GM12873 (cell line): ENCODE results near the gene AP4M1.

Experiments
- CTCF ChIP-seq: IDR thresholded peaks from 2 replicates; pipeline ENCODE4 v1.5.1; 2012; ENCODE audit warnings: low read depth, mild to moderate bottlenecking, moderate library complexity, low read length, control low read depth; ENCODE audit not compliant: insufficient read depth; ENCODE audit errors: missing control alignments

Gene AP4M1

GRCh38 chr7:100148225-100148558 lies 46.7 kb downstream of the AP4M1 start:
- TF ChIP-seq CTCF, result no peak

- TF ChIP-seq CTCF, result peak; percentile 17
Measured at GRCh38 chr7:100148559-100149328, 47.3 kb downstream of the AP4M1 start, which contains the start of gene LAMTOR4. Gene LAMTOR4, plus strand, starts transcription at chr7:100148918. Its CDS starts 55 bp downstream, at chr7:100148973.

DNA sequence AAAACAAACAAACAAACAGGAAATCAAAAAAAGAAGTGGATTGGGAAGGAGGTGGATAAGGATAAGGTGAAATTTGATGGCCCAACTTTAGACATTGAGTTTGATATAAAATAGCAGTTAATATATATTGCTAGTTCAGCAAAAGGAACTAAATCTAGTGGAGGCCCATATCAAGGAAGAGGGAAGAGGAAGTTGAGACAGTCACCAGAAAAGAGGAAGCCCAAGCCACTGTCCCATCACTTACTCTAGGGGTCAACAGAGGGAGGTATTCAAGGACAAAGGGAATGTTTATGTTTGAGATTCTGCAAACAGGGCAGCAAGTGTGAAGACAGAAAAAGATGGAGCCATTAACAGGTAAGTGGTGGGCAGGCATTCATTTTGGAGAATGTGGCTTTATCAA lies 51.0 kb downstream of the AP4M1 start:
- TF ChIP-seq CTCF, result no peak

DNA sequence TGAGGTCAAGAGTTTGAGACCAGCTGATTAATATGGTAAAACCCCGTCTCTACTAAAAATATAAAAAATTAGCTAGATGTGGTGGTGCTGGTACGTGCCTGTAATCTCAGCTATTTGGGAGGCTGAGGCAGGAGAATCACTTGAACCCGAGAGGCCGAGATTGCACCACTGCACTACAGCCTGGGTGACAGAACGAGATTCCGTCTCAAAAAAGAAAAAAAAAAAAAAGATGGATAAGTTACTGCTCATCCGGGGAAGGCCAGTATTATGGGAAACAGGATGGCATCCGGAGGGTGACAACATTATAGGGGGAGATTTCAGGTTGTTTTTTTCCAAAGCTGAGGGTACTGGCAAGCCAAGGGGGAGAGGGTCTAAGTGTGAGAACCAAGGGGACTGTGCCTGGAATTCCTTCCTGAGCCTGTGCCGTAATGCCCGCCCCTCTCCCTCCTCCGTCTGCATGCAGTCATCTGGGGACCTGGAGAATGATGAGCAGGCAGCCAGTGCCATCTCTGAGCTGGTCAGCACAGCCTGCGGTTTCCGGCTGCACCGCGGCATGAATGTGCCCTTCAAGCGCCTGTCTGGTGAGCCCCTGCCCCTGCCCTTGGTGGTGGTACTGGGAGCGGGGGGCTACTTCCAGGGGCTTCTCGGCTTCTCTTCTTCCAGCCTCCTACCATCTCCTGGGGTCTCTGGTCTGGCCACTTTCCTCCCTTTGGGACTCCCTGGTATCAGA lies 51.7 kb downstream of the AP4M1 start:
- no peak for TF ChIP-seq CTCF

GRCh38 chr7:100153708-100154535 lies 52.5 kb downstream of the AP4M1 start:
- TF ChIP-seq CTCF, result no peak

DNA sequence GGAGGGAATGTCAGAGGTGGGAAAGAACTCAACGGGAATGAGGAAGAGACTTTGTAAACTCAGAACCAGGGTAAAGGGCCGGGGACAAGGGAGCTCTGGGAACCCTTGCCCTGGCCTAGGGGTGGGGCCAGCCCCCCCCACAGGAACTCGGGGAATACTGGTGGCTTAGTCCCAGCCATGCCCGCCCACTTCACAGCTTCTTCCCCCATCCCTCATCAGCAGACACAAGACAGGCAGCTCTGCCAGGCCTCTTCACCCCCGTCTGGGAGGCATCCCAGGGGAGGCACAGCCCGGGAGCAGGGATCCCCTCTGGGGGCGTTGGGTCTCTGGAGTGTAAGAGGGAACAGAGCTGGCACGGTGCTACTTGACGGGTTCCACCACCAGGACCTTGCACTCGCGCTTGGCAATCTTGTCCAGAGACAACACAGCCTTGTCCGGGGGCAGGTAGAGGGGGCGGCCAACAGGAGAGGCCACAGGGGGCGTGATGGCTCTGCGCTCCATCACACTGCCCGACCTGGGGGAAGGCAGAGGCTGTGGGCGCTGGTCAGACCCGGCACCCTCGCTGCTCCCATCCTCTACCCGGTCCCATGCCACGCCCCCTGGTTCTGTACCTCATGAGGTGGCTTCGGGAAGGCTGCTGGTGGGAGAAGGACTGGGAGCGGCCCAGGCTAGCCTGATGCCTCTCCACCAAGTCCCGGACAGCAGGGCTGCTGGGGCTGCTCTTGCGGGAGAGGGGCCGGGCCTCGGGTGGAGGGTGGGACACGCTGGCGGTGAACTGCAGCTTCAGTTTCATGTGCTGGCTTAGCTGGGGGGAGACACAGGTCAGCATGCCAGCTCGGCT lies 53.4 kb downstream of the AP4M1 start:
- TF ChIP-seq CTCF, result no peak
